ENCODE measurements around the gene DTX3.
"Not testable (repeated sequence)": the region's sequence is repeated elsewhere in the genome, so short reads cannot be mapped to it uniquely, and the experiment has no call there.

DTX3 gene, protein sequence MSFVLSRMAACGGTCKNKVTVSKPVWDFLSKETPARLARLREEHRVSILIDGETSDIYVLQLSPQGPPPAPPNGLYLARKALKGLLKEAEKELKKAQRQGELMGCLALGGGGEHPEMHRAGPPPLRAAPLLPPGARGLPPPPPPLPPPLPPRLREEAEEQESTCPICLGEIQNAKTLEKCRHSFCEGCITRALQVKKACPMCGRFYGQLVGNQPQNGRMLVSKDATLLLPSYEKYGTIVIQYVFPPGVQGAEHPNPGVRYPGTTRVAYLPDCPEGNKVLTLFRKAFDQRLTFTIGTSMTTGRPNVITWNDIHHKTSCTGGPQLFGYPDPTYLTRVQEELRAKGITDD

DNA sequence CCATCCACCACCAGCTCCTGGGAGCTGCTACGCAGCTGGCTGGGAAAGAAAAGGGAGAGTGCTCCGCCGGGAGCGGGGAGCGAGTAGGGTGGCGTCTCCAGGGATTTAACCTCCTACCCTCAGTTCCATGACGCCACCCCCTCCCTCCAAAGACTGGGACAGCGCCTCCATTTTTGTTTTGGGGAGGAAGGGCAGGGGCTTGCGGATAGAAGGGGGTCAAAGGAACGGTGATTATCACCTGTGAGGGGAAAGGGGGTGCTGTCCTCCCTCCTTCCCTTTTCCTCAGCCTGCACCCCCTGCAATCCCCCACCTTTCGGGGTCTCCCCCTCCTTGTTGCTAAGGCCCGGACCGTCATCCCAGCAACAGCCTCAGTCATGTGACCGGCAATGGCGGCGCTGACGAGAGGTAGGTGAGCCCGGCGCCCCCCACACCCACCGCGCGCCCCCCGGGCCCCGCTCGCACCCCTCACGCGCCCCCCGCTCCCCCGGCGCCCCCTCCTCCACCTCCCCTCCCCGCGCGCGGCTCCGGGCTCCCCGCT lies at the start of gene DTX3:
Gene DTX3, plus strand, starts transcription at position 371 of the 538 bp plus-strand sequence. CDS start 1,694 bp downstream, outside the sequence.
- no peak for DNase-seq

DNA sequence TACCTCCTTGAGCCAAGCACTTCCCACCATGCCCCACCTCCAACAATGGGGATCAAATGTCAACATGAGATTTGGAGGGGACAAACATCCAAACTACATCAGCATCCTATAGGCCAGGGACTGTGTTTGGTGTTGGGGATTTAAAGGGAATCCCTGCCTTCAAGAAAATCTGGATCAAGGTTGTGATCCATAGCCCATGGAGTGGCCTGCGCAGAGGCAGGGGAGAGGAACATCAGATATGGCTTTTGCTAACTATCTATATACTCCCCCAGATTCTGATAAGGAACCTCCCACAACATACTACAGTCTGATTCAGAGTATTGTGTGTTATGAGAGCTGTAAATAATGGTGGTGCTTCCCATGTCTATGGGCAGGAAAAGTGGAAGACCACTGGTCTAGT lies 49.7 kb upstream of the DTX3 start:
- DNase-seq = no peak

DNA sequence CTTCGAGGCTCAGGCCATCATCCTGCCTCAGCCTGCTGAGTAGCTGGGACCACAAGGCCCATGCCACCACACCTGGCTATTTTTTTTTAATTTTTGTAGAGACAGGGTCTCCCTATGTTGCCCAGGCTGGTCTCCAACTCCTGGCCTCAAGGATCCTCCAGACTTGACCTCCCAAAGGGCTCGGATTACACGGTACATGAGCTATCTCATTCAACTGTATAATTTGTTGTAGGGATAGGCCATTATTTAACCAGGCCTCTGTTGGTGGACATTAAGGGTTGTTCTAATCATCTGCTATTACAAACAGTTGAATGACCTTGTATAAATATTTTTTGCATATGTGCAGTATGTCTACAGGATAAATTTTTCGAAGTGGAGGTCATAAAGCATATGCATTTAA lies 45.8 kb upstream of the DTX3 start:
- no peak for DNase-seq

- DNase-seq = no peak
Observed at GRCh38 chr12:57560516-57560915, 44.1 kb upstream of the DTX3 start.

DNA sequence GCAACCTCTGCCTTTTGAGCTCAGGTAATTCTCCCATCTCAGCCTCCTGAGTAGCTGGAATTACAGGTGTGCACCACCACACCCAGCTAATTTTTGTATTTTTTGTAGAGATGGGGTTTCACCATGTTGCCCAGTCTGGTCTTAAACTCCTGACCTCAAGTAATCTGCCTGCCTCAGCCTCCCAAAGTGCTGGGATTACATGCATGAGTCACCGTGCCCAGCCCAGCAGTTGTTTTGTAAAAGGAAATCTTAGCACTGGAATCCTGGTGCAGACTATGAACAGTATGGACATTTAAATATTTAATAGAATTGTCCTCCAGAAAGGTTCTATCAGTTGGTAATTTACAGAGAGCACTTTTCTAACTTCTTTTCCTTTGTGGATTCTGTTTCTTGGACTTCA lies 43.5 kb upstream of the DTX3 start:
- DNase-seq = not testable (repeated sequence)

- DNase-seq = no peak
Observed at GRCh38 chr12:57563358-57563757, 41.3 kb upstream of the DTX3 start.

DNA sequence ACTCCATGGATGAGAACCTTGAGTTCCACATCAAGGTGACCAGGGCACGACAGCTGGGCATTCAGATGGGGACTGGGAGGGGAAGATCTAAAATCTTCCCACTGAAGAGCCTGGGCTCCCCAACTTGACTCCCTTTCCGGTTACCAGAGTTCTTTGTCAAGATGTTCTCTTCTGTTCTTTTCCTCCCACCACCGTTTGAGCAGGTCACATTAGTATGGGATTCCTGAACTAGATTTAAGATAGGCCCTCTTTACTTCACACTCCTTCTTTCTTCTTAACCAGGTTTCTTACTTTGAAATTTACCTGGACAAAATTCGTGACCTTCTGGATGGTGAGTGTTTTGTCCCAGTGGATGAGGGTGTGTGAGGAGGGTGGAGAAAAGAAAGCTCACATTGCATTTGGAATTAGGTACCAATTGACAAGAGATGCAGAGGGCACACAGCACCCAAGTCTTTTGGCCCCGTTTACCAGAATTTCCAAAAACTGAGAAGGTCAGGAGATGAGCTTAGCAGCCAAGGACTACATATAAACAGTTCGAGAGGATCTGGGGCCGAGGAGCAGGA lies 40.4 kb upstream of the DTX3 start:
- DNase-seq = no peak

- no peak for DNase-seq
Observed at GRCh38 chr12:57568838-57569237, 35.8 kb upstream of the DTX3 start.

GRCh38 chr12:57569858-57570257 lies 34.8 kb upstream of the DTX3 start:
- DNase-seq = no peak

- DNase-seq = not testable (repeated sequence)
Observed at GRCh38 chr12:57570438-57570837, 34.2 kb upstream of the DTX3 start.

GRCh38 chr12:57571926-57572762 lies 32.5 kb upstream of the DTX3 start:
- no peak for DNase-seq

DNA sequence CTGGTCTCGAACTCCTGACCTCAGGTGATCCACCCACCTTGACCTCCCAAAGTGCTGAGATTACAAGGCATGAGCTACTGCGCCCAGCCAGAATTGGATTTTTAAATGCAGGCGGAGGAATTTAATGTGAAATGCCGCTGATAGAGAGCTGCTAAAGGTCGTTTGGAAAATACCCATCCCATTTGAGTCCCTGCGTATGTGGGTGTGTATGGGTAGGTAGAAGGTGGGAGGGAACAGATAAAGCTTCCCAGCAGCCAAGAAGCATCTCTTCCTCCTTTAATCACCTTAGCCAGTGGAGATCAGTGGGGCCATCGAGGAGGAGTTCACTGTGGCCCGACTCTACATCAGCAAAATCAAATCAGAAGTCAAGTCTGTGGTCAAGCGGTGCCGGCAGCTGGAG lies 29.8 kb upstream of the DTX3 start:
- no peak for DNase-seq

DNA sequence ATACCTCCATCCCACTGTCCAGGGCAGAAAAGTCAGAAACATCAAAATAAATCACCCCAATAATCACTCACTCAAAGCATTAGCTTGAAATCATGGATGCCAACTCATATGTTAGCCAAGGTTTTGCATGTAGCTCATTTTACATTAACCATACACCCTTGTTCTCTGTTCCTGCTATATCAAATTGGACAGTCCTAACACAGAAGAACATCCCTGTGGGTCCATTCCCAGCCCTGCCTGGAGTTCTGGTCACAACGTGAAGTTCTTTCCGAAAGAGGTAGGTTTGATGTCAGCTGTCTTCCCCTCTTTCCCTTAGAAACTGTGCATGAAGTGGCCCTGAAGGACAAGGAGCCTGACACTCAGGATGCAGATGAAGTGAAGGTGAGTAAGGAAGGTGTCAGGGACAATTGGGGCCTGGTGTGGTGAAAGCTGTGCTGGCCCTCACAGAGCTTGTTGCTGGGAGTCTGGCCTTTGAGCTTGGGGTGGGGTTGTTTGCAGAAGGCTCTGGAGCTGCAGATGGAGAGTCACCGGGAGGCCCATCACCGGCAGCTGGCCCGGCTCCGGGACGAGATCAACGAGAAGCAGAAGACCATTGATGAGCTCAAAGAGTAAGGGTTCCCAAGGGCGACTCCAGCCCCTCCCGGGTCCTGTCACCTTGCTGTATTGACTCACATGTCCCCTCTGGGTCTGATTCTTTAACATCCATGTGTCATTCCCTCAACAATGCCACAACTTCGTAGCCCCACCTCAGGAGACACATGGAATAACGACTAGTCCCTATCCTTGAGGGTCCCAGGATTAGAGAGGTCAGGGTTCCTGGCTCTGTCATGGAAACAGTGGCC lies 28.6 kb upstream of the DTX3 start:
- no peak for DNase-seq

- DNase-seq = no peak
Observed at GRCh38 chr12:57576613-57577160, 27.9 kb upstream of the DTX3 start.

DNA sequence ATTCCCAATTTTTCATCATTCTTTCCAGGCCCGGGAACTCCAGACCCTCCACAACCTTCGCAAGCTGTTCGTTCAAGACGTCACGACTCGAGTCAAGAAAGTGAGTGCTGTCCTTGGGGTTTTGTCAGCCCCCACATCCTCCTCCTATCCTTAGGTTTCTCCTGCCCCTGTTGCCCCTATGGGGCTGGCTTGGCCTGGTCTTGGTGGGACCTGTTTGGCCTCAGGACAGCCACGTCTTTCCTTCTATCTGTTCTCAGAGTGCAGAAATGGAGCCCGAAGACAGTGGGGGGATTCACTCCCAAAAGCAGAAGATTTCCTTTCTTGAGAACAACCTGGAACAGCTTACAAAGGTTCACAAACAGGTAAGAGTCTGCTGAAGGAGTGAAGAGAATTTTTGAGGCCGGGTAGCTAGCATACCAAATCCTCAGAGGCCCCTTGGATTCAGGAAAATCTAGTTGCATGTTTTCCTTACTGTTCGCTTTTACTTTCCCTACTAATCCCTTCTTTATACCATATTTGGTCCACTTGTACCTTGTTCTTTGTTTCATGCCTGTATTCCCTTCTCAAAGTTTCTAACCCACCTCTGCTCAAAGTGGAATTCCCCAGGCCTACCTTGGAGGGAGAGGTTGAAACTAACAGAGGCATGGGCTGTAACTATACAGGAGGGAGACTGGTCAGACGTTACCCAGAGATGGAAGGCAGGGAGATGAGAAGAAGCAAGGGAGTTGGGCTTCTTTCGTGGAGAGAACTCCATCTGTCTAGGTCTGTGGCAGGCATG lies 26.5 kb upstream of the DTX3 start:
- DNase-seq = no peak

GRCh38 chr12:57579011-57579410 lies 25.6 kb upstream of the DTX3 start:
- DNase-seq = no peak

DNA sequence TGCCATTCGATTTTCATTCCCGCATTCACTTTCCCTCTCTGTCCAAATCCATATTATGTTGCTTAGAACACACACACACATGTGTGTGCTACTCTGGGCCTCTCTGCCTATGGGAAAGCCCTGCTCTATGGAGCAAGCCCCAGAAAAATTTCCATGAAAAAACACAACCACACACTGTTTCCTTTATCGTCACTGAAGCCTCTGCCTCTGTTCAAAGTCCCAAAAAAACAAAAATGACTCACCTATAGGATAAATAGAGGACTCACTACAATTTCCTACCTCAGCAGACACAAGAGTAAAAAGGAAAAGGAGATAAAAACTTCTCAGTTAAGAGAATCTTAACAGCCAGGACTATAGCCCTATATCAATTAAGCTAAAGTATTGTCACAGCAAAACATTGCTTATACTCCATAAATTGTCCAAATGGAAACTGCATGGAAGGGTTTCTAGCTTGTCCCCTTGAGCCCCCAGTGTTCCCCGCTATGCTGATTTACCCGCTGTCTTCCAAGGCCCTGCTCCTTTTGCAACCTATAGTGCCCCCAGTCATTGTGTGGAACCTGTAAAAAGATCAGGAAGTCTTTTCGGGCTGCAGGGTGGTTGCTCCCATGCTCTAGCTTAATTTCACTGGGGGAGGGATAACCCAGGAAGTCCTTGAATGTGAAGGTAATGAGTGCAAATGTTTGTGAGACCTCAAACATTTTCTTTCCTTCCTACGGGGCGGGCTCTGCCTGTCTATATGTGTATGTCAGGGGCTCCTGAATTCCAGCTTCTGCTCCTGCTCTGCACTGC lies 24.8 kb upstream of the DTX3 start:
- no peak for DNase-seq

DNA sequence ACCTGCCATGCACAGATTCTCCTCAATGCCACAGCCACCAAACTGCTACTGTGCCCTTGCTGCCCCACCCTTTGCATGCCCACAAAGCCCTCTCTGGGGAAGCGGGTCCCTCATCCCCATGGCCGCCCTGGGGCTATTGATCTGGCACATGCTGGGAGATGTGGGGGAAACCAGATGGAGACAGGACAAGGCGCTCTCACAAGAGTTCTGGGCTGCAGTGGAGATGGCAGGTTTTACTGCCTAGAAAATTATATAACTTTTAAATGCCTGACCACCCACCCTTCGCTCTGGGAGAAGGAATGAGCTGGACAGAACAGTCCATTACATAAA lies 24.2 kb upstream of the DTX3 start:
- no peak for DNase-seq

DNA sequence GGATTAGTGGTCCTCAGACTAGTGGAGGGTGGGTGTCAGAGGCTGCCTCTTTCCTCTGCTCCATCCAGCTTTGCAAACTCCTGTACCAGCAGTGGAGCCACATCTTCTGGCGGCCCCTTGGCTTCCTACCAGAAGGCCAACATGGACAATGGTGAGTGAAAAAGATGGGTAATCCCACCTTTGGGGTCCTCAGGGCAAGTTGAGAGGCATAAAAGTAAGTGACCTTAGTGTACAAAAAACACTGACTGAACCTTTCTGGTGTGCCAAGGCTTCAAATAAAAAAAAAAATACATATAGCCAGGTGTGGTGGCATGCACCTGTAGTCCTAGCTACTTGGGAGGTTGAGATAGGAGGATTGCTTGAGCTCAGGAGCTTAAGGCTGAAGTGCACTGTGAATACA lies 22.8 kb upstream of the DTX3 start:
- no peak for DNase-seq

GRCh38 chr12:57582440-57582839 lies 22.2 kb upstream of the DTX3 start:
- DNase-seq = no peak

Measured in inflammatory macrophage treated with lipopolysaccharide for 1 hour (primary cell).